GM06990 (cell line): Measurements from ENCODE around the gene RAB4B.
A peak's percentile ranks its signal among the peaks of the same experiment; 100 is the strongest.
"Not testable (repeated sequence)": the region's sequence is repeated elsewhere in the genome, so short reads cannot be mapped to it uniquely, and the experiment has no call there.

ENCODE experiments used
- DNase-seq: peaks from one replicate; pipeline ENCODE4 v3.0.0-alpha.2; 2011; ENCODE audit not compliant: insufficient read length; ENCODE audit errors: extremely low read depth
- H3K27me3 ChIP-seq: replicated peaks from 2 replicates; pipeline ENCODE4 v1.6.0; 2011; ENCODE audit warnings: low read length; ENCODE audit not compliant: control insufficient read depth, insufficient read depth
- H3K36me3 ChIP-seq: 2 replicates; pipeline ENCODE4 v1.5.1; 2011; ENCODE audit warnings: low read length; ENCODE audit not compliant: control insufficient read depth, insufficient read depth
- H3K4me3 ChIP-seq: replicated peaks from 2 replicates; pipeline ENCODE4 v1.5.1; 2011; ENCODE audit warnings: low read depth, mild to moderate bottlenecking, control low read depth, low read length
- CTCF ChIP-seq: IDR thresholded peaks from 2 replicates; pipeline ENCODE4 v1.5.1; 2011; ENCODE audit warnings: low read length, control low read depth, mild to moderate bottlenecking, inconsistent platforms; ENCODE audit not compliant: insufficient read depth, poor library complexity, severe bottlenecking

Gene RAB4B

GRCh38 chr19:40807147-40808020 is 29.3 kb downstream of the RAB4B start:
- DNase-seq = no peak
- Histone ChIP-seq H3K4me3 (no peak overlapping the region), H3K27me3 (no peaks in the 10 kb centered on the region), H3K36me3 (peaks cover 36% of the 10 kb centered on the region)
- peak; percentile 16 for TF ChIP-seq CTCF

DNA sequence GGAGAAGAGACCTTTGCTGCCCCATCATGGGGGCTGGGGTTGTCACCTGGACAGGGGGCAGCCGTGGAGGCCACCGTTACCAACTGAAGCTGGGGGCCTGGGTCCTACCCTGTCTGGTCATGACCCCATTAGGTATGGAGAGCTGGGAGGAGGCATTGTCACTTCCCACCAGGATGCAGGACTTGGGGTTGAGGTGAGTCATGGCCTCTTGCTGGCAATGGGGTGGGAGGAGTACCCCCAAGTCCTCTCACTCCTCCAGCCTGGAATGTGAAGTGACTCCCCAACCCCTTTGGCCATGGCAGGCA is 29.9 kb downstream of the RAB4B start:
- H3K36me3 ChIP-seq = peaks cover 34% of the 10 kb centered on the region
- TF ChIP-seq CTCF = no peak

GRCh38 chr19:40808497-40808896 is 30.4 kb downstream of the RAB4B start:
- DNase-seq = no peak
- TF ChIP-seq CTCF = no peak
- Histone ChIP-seq H3K4me3 (no peak overlapping the region), H3K36me3 (peaks cover 30% of the 10 kb centered on the region), H3K27me3 (no peaks in the 10 kb centered on the region)

More for the DNA sequence above, 29.9 kb downstream of the RAB4B start:
- Histone ChIP-seq H3K4me3 (no peak overlapping the region), H3K27me3 (no peaks in the 10 kb centered on the region)
- DNase-seq = no peak

DNA sequence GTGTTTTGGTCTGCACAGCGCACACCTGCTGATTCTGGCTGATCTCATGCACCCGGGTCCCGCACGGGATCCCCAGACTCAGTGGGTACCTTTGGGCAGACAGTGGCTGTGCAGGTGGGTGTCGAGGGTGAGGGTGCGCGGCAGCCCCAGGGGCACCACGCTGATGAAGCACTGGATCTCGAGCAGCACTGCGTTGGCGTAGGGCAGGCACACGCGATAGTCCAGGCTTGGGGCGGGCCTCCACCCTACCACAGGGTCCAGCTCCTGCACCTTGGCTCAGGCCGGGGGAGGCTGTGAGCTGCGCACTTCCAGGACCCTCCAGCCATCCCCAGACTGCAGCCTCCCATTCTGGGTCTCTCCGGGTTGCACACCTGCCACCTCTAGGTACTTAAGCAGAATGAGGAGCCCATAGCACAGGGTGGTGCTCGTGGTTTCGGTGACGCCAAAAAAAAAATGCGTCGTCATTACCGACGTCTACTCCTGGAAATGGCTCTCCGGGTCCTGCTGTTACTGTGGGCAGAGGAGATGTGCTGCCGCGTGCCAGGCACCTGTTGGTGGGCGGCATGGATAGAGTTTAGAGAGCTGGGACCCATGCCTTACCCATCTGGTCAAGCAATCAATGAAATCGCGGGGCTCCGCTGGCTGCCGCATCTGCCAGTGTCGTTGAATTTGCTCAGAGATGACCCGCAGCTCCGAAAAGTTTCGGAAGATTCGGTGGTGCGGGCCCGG is 31.5 kb downstream of the RAB4B start:
- Histone ChIP-seq H3K27me3 (no peaks in the 10 kb centered on the region), H3K4me3 (no peak overlapping the region), H3K36me3 (peaks cover 25% of the 10 kb centered on the region)
- TF ChIP-seq CTCF = no peak
- DNase-seq = no peak

DNA sequence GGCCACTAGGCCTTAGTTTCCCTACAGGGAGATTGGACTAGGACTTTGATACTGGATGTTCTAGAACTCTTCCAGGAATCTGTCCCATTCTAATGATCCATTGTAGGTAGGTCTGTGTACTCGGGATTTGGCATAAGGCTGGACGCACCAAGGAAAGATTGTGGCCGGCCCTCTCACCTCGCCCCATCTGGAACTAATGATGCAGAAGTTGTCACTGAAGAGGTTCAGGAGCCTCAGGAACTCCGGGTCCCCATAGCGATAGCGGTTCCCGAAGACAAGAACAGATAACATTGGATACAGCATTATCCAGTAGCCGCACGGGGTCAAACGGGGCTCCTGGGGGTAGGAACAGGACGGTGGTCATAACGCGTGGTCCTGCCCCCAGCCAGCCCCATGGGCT is 32.1 kb downstream of the RAB4B start:
- no peak for DNase-seq
- H3K36me3 ChIP-seq = peaks cover 22% of the 10 kb centered on the region
- H3K27me3 ChIP-seq = no peaks in the 10 kb centered on the region
- no peak for TF ChIP-seq CTCF
- no peak overlapping the region for H3K4me3 ChIP-seq

DNA sequence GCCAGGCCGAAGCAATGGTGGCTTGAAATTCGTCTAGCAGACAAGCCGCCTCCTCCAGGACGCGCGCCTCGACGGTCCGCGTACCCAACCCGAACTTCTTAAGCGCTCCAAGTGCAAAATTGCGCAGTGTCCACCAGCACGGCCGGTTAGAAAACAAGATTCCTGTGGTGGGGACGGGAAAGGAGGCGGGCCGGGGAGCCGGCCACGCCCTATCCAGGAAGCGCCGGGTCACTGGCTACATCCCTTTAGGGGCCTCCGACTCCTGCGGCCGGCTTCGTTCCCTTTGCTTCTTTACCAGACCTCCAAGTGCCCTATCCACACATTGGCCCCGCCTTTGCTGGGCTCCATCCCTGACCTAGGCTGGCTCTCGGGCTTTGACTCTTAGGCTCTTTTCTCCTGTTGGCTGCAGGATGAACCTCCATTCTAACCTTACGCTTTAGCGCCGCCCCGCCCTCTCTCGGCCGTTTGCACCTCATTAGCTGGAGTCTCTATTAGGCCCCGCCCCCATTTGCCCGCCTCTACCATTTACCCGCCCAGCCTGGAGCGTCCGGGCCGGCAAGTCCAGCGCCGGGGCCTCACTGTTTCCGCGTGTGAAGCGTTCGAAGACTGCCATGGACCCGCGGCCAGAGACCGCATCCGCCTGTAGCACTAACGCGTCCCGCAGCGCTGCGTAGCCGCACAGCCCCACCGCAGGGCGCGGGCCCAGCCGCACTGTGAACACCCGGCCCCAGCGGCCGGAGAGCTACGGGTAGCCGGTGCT is 32.8 kb downstream of the RAB4B start:
- H3K4me3 ChIP-seq = peak overlapping the region; percentile 49
- DNase-seq = peak; percentile 68

More for the DNA sequence above, 32.8 kb downstream of the RAB4B start:
- not testable (repeated sequence) for H3K27me3 ChIP-seq
- peaks cover 21% of the 10 kb centered on the region for H3K36me3 ChIP-seq
